HK-2 (cell line): Measurements from ENCODE around the gene PARPBP.
"Not testable (repeated sequence)": the region's sequence is repeated elsewhere in the genome, so short reads cannot be mapped to it uniquely, and the experiment has no call there.

ENCODE experiments used
- DNase-seq: peaks from one replicate; pipeline ENCODE4 v3.0.0-alpha.2; 2018; ENCODE audit not compliant: unreplicated experiment

Gene PARPBP

GRCh38 chr12:102119674-102120563 lies at the start of gene PARPBP, which contains the start of gene NUP37:
PARPBP (plus strand) TSS chr12:102120183; CDS start chr12:102123889, 3,706 bp downstream.
NUP37 (minus strand) TSS chr12:102120114; CDS start chr12:102118518, 1,596 bp downstream.
- peak; percentile 93 for DNase-seq

- not testable (repeated sequence) for DNase-seq
Observed at GRCh38 chr12:102072092-102072491, 47.9 kb upstream of the PARPBP start.

- no peak for DNase-seq
Observed at GRCh38 chr12:102080842-102081241, 39.1 kb upstream of the PARPBP start.

GRCh38 chr12:102089228-102089835 lies 30.7 kb upstream of the PARPBP start:
- DNase-seq = not testable (repeated sequence)

GRCh38 chr12:102093319-102093718 lies 26.7 kb upstream of the PARPBP start:
- no peak for DNase-seq

GRCh38 chr12:102095677-102096263 lies 24.2 kb upstream of the PARPBP start:
- no peak for DNase-seq

GRCh38 chr12:102096855-102097254 lies 23.1 kb upstream of the PARPBP start:
- no peak for DNase-seq

DNA sequence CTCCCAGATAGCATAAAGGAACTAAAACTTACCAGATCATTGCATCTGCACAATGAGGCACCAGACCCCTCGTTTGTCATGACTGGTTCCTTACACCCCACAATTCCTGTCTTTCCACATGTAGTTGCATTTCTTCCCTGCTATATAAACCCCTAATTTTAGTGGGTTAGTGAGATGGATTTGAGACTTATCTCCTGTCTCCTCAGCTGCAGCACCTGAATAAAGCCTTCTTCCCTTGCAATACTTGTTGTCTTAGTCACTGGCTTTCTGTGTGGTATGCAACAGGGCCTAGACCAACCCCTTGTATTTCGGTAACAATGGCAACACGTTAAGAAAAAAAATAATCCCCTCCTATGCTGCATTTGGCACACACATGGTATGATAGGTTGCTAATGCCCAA lies 13.1 kb upstream of the PARPBP start:
- DNase-seq = no peak

- DNase-seq = no peak
Observed at GRCh38 chr12:102107970-102108369, 12.0 kb upstream of the PARPBP start.

- no peak for DNase-seq
Observed at GRCh38 chr12:102110782-102111181, 9.2 kb upstream of the PARPBP start.

GRCh38 chr12:102114212-102114611 lies 5.8 kb upstream of the PARPBP start:
- DNase-seq = no peak

DNA sequence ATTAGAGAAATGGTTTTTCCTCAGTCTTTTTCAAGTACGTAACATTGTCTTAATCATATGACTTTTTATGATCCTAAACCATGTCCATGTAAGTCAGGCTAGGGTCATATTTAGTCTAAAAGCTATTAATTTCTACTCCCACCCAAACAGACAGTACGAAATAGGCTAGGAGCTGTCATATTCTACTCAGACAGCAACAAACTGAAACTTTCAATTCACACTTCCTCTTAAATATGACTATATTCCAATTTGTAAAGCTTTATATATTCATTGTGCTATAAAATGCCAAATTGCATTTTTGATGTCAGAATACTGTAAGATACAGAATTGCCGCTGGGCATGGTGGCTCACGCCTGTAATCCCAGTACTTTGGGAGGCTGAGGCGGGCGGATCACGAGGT lies 3.6 kb upstream of the PARPBP start:
- DNase-seq = no peak

- DNase-seq = no peak
Observed at GRCh38 chr12:102118874-102119273, 1.1 kb upstream of the PARPBP start.

DNA sequence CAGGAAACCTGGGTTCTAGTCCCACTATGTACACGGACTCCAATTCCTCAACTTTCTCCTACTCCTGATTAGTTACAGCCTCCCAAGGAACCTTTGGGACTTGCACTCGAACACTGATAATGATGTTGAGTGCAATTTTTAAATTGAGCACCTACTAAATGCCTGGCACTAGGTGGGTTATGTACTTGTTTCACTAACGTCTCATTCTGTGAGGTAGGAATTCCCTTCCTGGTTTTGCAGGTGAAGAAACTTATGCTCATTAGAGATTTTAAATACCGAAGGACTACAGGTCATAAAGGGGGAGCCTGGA lies 536 bp downstream of the PARPBP start:
- DNase-seq = no peak

GRCh38 chr12:102120886-102121285 lies 903 bp downstream of the PARPBP start:
- peak; percentile 40 for DNase-seq

GRCh38 chr12:102121328-102121727 lies 1.3 kb downstream of the PARPBP start:
- DNase-seq = not testable (repeated sequence)

DNA sequence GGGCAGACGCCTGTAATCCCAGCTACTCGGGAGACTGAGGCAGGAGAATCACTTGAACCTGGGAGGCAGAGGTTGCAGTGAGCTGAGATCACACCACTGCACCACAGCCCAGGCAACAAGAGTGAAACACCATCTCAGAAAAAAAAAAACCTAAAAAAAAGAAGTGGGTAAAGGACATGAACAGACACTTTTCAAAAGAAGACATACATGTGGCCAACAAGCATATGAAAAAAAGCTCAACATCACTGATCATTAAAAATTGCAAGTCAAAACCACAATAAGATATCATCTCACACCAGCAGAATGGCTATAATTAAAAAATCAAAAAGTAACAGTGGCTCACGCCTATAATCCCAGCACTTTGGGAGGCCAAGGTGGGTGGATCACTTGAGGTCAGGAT lies 10.7 kb downstream of the PARPBP start:
- DNase-seq = not testable (repeated sequence)

DNA sequence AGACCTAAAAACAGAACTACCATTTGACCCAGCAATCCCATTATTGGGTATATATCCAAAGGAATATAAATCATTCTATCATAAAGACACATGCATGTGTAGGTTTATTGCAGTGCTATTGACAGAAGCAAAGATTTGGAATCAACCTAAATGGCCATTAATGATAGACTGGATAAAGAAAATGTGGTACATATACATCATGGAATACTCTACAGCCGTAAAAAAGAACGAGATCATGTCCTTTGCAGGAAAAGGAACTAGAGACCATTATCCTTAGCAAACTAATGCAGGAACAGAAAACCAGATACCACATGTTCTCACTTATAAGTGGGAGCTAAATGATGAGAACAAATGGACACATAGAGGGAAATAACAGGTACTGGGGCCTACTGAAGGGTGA lies 11.5 kb downstream of the PARPBP start:
- DNase-seq = not testable (repeated sequence)

DNA sequence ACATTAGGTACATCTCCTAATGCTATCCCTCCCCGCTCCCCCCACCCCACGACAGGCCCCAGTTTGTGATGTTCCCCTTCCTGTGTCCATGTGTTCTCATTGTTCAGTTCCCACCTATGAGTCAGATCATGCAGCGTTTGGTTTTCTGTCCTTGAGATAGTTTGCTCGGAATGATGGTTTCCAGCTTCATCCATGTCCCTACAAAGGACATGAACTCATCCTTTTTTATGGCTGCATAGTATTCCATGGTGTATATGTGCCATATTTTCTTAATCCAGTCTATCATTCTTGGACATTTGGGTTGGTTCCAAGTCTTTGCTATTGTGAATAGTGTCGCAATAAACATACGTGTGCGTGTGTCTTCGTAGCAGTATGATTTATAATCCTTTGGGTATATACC lies 17.6 kb downstream of the PARPBP start:
- DNase-seq = not testable (repeated sequence)

DNA sequence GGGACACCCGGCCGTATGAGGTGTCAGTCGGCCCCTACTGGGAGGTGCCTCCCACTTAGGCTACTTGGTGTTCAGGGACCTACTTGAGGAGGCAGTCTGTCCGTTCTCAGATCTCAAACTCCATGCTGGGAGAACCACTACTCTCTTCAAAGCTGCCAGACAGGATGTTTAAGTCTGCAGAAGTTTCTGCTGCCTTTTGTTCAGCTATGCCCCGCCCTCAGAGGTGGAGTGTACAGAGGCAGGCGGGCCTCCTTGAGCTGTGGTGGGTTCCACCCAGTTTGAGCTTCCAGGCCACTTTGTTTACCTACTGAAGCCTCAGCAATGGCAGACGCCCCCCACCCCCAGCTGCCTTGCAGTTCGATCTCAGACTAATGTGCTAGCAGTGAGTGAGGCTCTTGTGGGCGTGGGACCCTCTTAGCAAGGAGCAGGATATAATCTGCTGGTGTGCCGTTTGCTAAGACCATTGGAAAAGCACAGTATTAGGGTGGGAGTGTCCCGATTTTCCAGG lies 22.9 kb downstream of the PARPBP start:
- DNase-seq = not testable (repeated sequence)

- DNase-seq = no peak
Observed at GRCh38 chr12:102144221-102144620, 24.2 kb downstream of the PARPBP start.

- DNase-seq = not testable (repeated sequence)
Observed at GRCh38 chr12:102147062-102147587, 27.1 kb downstream of the PARPBP start.
